Ovary (tissue), 9 donors: ENCODE measurements around the gene ZNF761. TPM values are rescaled to one million over a fixed set of nuclear protein-coding genes. Genes with fewer than 3 reads are reported as not detected.
"Not testable (repeated sequence)": the region's sequence is repeated elsewhere in the genome, so short reads cannot be mapped to it uniquely, and the experiment has no call there.

Experiments
- DNase-seq, 5 donors: peaks; one replicate each; pipeline ENCODE4 v3.0.0-alpha.2; 2019 to 2020
- H3K27ac ChIP-seq, 2 donors: fragments of 200-600 bp; one replicate each; pipeline versions ENCODE4 v1.5.1 to v1.8.0; 2019 to 2022
- H3K27me3 ChIP-seq: fragments of 200-600 bp; one replicate; pipeline ENCODE4 v1.8.0; 2022
- H3K36me3 ChIP-seq: fragments of 200-600 bp; sonication (generic); one replicate; pipeline ENCODE4 v1.5.1; 2019
- H3K4me1 ChIP-seq: one replicate; pipeline ENCODE4 v1.8.1; 2013; ENCODE audit warnings: mild to moderate bottlenecking, moderate library complexity; ENCODE audit not compliant: insufficient read depth
- H3K4me3 ChIP-seq: fragments of 200-600 bp; sonication (generic); one replicate; pipeline ENCODE4 v1.5.1; 2017
- H3K9me3 ChIP-seq, 2 donors: fragments of 200-600 bp in 1 of 2; sonication (generic) in 1 of 2; one replicate each; pipeline versions ENCODE4 v1.5.1 to v1.8.1; 2013 to 2019; ENCODE audit warnings: mild to moderate bottlenecking in 1 of 2, moderate library complexity in 1 of 2
- CTCF ChIP-seq, 3 donors: fragments of 450-650 bp in 2 of 3; fragments of 200-600 bp in 1 of 3; IDR thresholded peaks; one replicate each; pipeline versions ENCODE4 v1.5.1 to v1.8.0; 2016 to 2022; ENCODE audit warnings: antibody characterized with exemption in 3 of 3, mild to moderate bottlenecking in 1 of 3
- EP300 ChIP-seq: sonication (generic); formaldehyde crosslinking; IDR thresholded peaks from one replicate; pipeline ENCODE4 v1.6.1; 2017; ENCODE audit warnings: antibody characterized with exemption
- POLR2A ChIP-seq: fragments of 450-650 bp; IDR thresholded peaks from one replicate; pipeline ENCODE4 v1.6.1; 2017; ENCODE audit warnings: antibody characterized with exemption, mild to moderate bottlenecking, moderate library complexity
- WGBS, 3 donors: extraction: QIAGEN DNeasy Blood & Tissue Kit in 1 of 3; methylation state at CpG; one replicate each; pipeline versions ENCODE4 v1.1.5 to v1.1.7; 2013 to 2017; 5-methylcytosine and 5-hydroxymethylcytosine counted together
- intact Hi-C, 4 donors: fragments of 100-400 bp; cut with DNase I; formaldehyde crosslinking; loops; one replicate each; pipeline versions ENCODE4 v1.11.0 to v1.15.1; 2022 to 2023
- polyA plus RNA-seq, 2 donors: library from polyadenylated mRNA; stranded (reverse); fragments of 200-250 nt in 1 of 2; fragments of 350-450 nt in 1 of 2; fragmentation: Illumina TruSeq in 1 of 2; extraction: RNeasy Lipid Tissue Mini Kit (QIAGEN cat#74804) in 1 of 2; gene quantifications; one replicate each; pipeline ENCODE4 v1.2.3, GENCODE V29; 2013 to 2014
- total RNA-seq, 7 donors: library from RNA; depleted of rRNA in 2 of 7; stranded (reverse); fragments of >200 nt in 2 of 7; fragmentation: NEBNext Ultra II Directional in 3 of 7; extraction: Animal tissue kit (Norgen Biotek cat#: 25700) in 3 of 7; gene quantifications; one replicate each; pipeline versions ENCODE4 v1.1.0 to v1.2.4, GENCODE V29; 2016 to 2023
- donor health status: DM: no; HTN: no; CAD: no; lungs with moderate emphysema.
- donor health status: DM: no; HTN: no; CAD: no.
- donor health status: Bipolar disorder and iron deficiency.
- donor health status: DM: yes; HTN: yes; CAD: no.
- donor health status: DM: no; HTN: no; CAD: no.
- donor health status: DM: yes; HTN: yes; CAD: no.

ZNF761 gene
- total and polyA plus RNA-seq, 9 donors: 6.7 to 19.5 (median 10.2) TPM

- peak; percentile 75 to 86 (median 79) for DNase-seq
- Histone ChIP-seq H3K9me3 (no peaks in the 10 kb centered on the region), H3K36me3 (no peaks in the 10 kb centered on the region), H3K4me3 (no peak overlapping the region), H3K27ac (no peak overlapping the region), H3K4me1 (peaks cover 4% of the 10 kb centered on the region), H3K27me3 (no peaks in the 10 kb centered on the region)
- WGBS, 3 donors: 15 to 20% (median 15%) methylated on average over 9 of the region's 9 CpGs
- intact Hi-C loops: no loop called here
- TF ChIP-seq EP300 (peak; percentile 73), CTCF (IDR thresholded peaks at IDR 0.05) (peak; percentile 66 to 72 (median 68)), POLR2A (no peak)
Observed at GRCh38 chr19:53424968-53425597, 6.7 kb upstream of the ZNF761 start.

DNA sequence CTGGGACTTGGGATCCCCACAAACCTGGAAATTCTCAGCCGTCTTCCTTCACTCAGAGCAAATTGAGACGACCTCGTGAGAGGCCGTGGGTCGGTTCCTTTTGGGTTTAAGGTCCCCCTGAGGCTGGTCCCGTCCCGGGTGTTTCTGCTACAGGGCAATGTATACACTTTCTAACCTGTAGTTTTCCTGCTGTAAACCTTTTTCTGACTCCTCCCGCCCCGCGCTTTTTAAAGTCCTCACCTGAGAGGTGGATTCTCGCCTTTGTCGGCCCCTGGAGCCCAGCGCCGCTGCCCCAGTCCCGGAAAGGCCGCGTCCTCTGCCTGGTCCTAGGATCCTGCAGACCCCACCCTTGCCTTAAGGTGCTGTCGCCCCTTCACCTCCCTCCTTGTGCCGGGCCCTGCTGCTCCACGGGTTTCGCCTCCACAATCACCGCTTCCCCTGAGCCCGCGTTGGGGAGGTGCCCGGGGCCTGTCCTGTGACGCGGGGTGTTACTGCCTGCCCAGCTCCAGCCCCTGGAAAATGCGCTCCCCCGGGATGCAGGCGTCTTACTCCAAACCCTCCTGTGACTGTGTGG, 391 bp downstream of the ZNF761 start:
- WGBS, 3 donors: 0% methylated on average over 30 of the region's 30 CpGs
- Histone ChIP-seq H3K27ac (peak overlapping the region in 1 of 2 donors; percentile 55), H3K36me3 (no peaks in the 10 kb centered on the region), H3K4me1 (no peaks in the 10 kb centered on the region), H3K9me3 (no peaks in the 10 kb centered on the region), H3K4me3 (peak overlapping the region; percentile 74), H3K27me3 (no peaks in the 10 kb centered on the region)
- DNase-seq: peak; percentile 27 to 55 (median 33)
- intact Hi-C loops: no loop called here
- TF ChIP-seq POLR2A (no peak), CTCF (IDR thresholded peaks at IDR 0.05) (no peak), EP300 (no peak)

- H3K9me3 ChIP-seq, H3K27ac ChIP-seq, H3K36me3 ChIP-seq, intact Hi-C loops, H3K27me3 ChIP-seq, H3K4me1 ChIP-seq, DNase-seq, H3K4me3 ChIP-seq: not testable (repeated sequence)
- 97 to 98% (median 98%) methylated on average over 2 of the region's 2 CpGs for WGBS, 3 donors
Observed at GRCh38 chr19:53443809-53444208, 12.0 kb downstream of the ZNF761 start.

- WGBS, 3 donors: 94% methylated on average over 5 of the region's 5 CpGs
- intact Hi-C loops, H3K4me3 ChIP-seq, H3K27me3 ChIP-seq, H3K4me1 ChIP-seq, H3K36me3 ChIP-seq, H3K27ac ChIP-seq, DNase-seq: not testable (repeated sequence)
- H3K9me3 ChIP-seq: peaks cover 0 to 11% of the 10 kb centered on the region in 2 donors
Observed at GRCh38 chr19:53447196-53447595, 15.4 kb downstream of the ZNF761 start.

- no peak for DNase-seq
- TF ChIP-seq EP300 (no peak), POLR2A (no peak), CTCF (IDR thresholded peaks at IDR 0.05) (no peak)
- Histone ChIP-seq H3K4me1 (no peaks in the 10 kb centered on the region), H3K9me3 (peaks cover 0 to 32% of the 10 kb centered on the region in 2 donors), H3K27ac (no peak overlapping the region), H3K36me3 (no peaks in the 10 kb centered on the region), H3K4me3 (no peak overlapping the region), H3K27me3 (no peaks in the 10 kb centered on the region)
- intact Hi-C loops: no loop called here
- 87 to 95% (median 91%) methylated on average over 9 of the region's 9 CpGs for WGBS, 3 donors
Observed at GRCh38 chr19:53455828-53456227, 24.0 kb downstream of the ZNF761 start.

DNA sequence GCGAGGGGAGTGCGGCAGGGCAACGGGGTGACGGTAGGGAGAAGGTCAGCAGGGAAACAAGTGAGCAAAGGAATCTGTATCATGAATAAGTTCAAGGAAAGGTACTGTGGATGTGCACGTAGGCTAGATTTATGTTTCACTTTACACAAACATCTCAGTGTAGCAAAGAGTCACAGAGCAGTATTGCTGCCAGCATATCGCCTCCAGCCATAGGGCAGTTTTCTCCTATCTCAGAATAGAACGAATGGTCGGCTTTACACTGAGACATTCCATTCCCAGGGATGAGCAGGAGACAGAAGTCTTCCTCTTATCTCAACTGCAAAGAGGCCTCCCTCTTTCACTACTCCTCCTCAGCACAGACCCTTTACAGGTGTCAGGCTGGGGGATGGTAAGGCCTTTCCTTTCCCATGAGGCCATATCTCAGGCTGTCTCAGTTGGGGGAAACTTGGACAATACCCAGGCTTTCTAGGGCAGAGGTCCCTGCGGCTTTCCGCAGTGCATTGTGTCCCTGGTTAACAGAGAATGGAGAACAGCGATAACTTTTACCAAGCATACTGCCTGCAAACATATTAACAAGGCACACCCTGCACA, 28.4 kb downstream of the ZNF761 start:
- DNase-seq, H3K4me3 ChIP-seq, H3K27ac ChIP-seq, H3K4me1 ChIP-seq, intact Hi-C loops, H3K36me3 ChIP-seq, H3K27me3 ChIP-seq: not testable (repeated sequence)
- WGBS, 3 donors: 5 to 28% (median 11%) methylated on average over 11 of the region's 11 CpGs
- H3K9me3 ChIP-seq: peaks cover 0 to 12% of the 10 kb centered on the region in 2 donors
